ENCODE measurements around the gene PRKAB1. TPM values are rescaled to one million over a fixed set of nuclear protein-coding genes. Genes with fewer than 3 reads are reported as not detected.

PRKAB1 gene
- total RNA-seq, 1 experiment from 2014 or later: 32.3 TPM

DNA sequence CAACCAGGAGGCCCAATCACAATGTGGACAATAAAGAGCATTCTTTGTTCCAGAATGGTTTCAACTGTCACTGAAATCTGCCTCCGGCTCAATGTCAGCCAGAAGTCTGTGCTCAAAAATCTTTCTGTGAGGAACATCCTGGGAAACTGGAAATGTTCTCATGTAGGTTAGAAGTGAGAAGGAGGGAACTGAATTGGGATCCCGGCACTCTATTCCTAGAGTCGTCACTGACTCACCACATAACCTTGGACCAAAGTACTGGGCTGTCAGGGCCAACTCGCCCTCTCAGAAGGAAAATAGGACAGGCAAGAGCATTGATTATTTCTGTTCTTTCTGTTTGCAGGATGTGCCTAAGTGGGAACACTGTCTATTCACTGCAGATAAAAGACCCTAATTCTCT, 57.6 kb downstream of the PRKAB1 start:
- H3K4me3 Mint-ChIP-seq: no peak overlapping the region
- no peaks in the 10 kb centered on the region for H3K4me1 Mint-ChIP-seq
- no peaks in the 10 kb centered on the region for H3K27me3 Mint-ChIP-seq (ENCODE audit: low read depth)
- H3K36me3 Mint-ChIP-seq: peaks cover 22% of the 10 kb centered on the region
- ATAC-seq (no peak), DNase-seq (ENCODE audit: low spot score) (no peak)
- TF ChIP-seq GRHL2 (CRISPR knock-in tag; IDR thresholded peaks at IDR 0.05; ENCODE audit: insufficient replicate concordance, severe bottlenecking): no peak
- TF ChIP-seq, protein P1, sequence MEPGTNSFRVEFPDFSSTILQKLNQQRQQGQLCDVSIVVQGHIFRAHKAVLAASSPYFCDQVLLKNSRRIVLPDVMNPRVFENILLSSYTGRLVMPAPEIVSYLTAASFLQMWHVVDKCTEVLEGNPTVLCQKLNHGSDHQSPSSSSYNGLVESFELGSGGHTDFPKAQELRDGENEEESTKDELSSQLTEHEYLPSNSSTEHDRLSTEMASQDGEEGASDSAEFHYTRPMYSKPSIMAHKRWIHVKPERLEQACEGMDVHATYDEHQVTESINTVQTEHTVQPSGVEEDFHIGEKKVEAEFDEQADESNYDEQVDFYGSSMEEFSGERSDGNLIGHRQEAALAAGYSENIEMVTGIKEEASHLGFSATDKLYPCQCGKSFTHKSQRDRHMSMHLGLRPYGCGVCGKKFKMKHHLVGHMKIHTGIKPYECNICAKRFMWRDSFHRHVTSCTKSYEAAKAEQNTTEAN (CRISPR knock-in tag; IDR thresholded peaks at IDR 0.05): no peak
- ChIA-PET POLR2A (no interaction called here), CTCF (no interaction called here)
- no peak overlapping the region for H3K27ac Mint-ChIP-seq
- no peaks in the 10 kb centered on the region for H3K9me3 Mint-ChIP-seq

DNA sequence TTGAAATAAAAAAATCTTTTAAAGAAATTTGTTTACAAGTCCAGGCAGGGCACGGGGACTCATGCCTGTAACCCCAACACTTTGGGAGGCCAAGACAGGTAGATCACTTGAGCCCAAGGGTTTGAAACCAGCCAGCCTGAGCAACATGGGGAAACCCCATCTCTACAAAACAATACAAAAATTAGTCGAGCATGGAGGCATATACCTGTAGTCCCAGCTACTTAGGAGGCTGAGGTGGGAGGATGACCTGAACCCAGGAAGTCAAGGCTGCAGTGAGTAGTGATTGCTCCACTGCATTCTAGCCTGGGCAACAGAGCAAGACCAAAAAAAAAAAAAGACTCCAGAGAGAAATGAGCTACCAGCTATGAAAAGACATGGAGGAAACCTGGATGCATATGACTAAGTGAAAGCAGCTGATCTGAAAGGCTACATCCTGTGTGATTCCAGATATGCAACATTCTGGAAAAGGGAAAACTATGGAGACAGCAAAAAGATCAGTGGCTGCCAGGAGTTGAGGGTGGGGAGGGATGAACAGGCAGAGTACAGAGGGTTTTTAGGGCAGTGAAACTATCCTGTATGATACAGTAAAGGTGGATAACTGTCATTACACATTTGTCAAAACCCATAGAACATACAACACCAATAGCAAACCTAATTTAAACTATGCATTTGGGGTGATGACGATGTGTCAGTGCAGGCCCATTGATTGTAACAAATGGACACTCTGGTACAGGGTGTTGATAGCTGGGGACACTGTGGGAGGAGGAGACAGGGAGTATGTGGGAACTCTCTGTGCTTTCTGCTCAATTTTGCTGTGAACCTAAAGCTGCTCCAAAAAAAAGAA, 59.9 kb downstream of the PRKAB1 start:
- Mint-ChIP-seq H3K36me3 (peaks cover 25% of the 10 kb centered on the region), H3K27ac (no peak overlapping the region), H3K27me3 (ENCODE audit: low read depth) (no peaks in the 10 kb centered on the region), H3K4me3 (no peak overlapping the region), H3K9me3 (no peaks in the 10 kb centered on the region), H3K4me1 (no peaks in the 10 kb centered on the region)
- ChIA-PET POLR2A (no interaction called here), CTCF (interaction anchor here (1.5 kb wide), 1 partner anchor 53 kb away, joined by 5 read pairs; no protein-coding TSS in a partner anchor)
- TF ChIP-seq TCF7 (CRISPR knock-in tag; IDR thresholded peaks at IDR 0.05; ENCODE audit: low read depth) (no peak), TEAD1 (CRISPR knock-in tag; IDR thresholded peaks at IDR 0.05) (no peak)
- TF ChIP-seq, protein P2, sequence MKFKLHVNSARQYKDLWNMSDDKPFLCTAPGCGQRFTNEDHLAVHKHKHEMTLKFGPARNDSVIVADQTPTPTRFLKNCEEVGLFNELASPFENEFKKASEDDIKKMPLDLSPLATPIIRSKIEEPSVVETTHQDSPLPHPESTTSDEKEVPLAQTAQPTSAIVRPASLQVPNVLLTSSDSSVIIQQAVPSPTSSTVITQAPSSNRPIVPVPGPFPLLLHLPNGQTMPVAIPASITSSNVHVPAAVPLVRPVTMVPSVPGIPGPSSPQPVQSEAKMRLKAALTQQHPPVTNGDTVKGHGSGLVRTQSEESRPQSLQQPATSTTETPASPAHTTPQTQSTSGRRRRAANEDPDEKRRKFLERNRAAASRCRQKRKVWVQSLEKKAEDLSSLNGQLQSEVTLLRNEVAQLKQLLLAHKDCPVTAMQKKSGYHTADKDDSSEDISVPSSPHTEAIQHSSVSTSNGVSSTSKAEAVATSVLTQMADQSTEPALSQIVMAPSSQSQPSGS (CRISPR knock-in tag; IDR thresholded peaks at IDR 0.05; ENCODE audit: borderline replicate concordance, low read depth): no peak
- TF ChIP-seq, protein P3, sequence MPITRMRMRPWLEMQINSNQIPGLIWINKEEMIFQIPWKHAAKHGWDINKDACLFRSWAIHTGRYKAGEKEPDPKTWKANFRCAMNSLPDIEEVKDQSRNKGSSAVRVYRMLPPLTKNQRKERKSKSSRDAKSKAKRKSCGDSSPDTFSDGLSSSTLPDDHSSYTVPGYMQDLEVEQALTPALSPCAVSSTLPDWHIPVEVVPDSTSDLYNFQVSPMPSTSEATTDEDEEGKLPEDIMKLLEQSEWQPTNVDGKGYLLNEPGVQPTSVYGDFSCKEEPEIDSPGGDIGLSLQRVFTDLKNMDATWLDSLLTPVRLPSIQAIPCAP (CRISPR knock-in tag; IDR thresholded peaks at IDR 0.05): no peak
- DNase-seq (ENCODE audit: low spot score) (no peak), ATAC-seq (no peak)

DNA sequence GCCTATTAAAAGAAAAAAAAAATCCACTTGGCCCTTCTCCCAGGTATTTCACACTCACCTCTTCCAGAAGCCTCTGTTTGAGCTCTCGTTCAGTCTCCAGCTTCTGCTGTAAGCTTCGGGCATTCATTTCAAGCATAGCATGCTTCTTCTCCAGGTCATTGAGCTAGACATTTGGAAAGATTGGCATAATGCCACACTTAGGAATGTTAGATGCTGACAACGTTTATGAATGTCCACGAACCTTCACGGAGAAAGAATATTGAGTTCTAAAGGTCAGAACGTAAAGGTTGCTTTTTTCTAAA, 60.5 kb downstream of the PRKAB1 start:
- no peak overlapping the region for H3K4me3 Mint-ChIP-seq
- ATAC-seq: no peak
- no peaks in the 10 kb centered on the region for H3K27me3 Mint-ChIP-seq (ENCODE audit: low read depth)
- POLR2A ChIA-PET: no interaction called here
- H3K9me3 Mint-ChIP-seq: no peaks in the 10 kb centered on the region
- CTCF ChIA-PET: interaction anchor here (1.1 kb wide), 1 partner anchor 52 kb away, joined by 4 read pairs; no protein-coding TSS in a partner anchor
- no peaks in the 10 kb centered on the region for H3K4me1 Mint-ChIP-seq
- DNase-seq (ENCODE audit: low spot score): no peak
- H3K36me3 Mint-ChIP-seq: peaks cover 28% of the 10 kb centered on the region
- H3K27ac Mint-ChIP-seq: no peak overlapping the region
- TF ChIP-seq ZNF219 (CRISPR knock-in tag; IDR thresholded peaks at IDR 0.05; ENCODE audit: borderline replicate concordance) (no peak), MYBL2 (CRISPR knock-in tag; IDR thresholded peaks at IDR 0.05) (no peak), ZNF671 (CRISPR knock-in tag; IDR thresholded peaks at IDR 0.05) (no peak), ESRRA (CRISPR knock-in tag; IDR thresholded peaks at IDR 0.05; ENCODE audit: borderline replicate concordance) (no peak), TEAD4 (CRISPR knock-in tag; IDR thresholded peaks at IDR 0.05) (no peak), ZBTB21 (CRISPR knock-in tag; IDR thresholded peaks at IDR 0.05; ENCODE audit: borderline replicate concordance) (no peak)
- TF ChIP-seq, protein P4, sequence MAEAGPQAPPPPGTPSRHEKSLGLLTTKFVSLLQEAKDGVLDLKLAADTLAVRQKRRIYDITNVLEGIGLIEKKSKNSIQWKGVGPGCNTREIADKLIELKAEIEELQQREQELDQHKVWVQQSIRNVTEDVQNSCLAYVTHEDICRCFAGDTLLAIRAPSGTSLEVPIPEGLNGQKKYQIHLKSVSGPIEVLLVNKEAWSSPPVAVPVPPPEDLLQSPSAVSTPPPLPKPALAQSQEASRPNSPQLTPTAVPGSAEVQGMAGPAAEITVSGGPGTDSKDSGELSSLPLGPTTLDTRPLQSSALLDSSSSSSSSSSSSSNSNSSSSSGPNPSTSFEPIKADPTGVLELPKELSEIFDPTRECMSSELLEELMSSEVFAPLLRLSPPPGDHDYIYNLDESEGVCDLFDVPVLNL (CRISPR knock-in tag; IDR thresholded peaks at IDR 0.05; ENCODE audit: borderline replicate concordance, low read depth): no peak
- TF ChIP-seq, protein P5, sequence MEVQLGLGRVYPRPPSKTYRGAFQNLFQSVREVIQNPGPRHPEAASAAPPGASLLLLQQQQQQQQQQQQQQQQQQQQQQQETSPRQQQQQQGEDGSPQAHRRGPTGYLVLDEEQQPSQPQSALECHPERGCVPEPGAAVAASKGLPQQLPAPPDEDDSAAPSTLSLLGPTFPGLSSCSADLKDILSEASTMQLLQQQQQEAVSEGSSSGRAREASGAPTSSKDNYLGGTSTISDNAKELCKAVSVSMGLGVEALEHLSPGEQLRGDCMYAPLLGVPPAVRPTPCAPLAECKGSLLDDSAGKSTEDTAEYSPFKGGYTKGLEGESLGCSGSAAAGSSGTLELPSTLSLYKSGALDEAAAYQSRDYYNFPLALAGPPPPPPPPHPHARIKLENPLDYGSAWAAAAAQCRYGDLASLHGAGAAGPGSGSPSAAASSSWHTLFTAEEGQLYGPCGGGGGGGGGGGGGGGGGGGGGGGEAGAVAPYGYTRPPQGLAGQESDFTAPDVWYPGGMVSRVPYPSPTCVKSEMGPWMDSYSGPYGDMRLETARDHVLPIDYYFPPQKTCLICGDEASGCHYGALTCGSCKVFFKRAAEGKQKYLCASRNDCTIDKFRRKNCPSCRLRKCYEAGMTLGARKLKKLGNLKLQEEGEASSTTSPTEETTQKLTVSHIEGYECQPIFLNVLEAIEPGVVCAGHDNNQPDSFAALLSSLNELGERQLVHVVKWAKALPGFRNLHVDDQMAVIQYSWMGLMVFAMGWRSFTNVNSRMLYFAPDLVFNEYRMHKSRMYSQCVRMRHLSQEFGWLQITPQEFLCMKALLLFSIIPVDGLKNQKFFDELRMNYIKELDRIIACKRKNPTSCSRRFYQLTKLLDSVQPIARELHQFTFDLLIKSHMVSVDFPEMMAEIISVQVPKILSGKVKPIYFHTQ (CRISPR knock-in tag; IDR thresholded peaks at IDR 0.05): no peak
- TF ChIP-seq, protein P6, sequence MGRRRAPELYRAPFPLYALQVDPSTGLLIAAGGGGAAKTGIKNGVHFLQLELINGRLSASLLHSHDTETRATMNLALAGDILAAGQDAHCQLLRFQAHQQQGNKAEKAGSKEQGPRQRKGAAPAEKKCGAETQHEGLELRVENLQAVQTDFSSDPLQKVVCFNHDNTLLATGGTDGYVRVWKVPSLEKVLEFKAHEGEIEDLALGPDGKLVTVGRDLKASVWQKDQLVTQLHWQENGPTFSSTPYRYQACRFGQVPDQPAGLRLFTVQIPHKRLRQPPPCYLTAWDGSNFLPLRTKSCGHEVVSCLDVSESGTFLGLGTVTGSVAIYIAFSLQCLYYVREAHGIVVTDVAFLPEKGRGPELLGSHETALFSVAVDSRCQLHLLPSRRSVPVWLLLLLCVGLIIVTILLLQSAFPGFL (CRISPR knock-in tag; IDR thresholded peaks at IDR 0.05; ENCODE audit: borderline replicate concordance): no peak
- TF ChIP-seq, protein P7, sequence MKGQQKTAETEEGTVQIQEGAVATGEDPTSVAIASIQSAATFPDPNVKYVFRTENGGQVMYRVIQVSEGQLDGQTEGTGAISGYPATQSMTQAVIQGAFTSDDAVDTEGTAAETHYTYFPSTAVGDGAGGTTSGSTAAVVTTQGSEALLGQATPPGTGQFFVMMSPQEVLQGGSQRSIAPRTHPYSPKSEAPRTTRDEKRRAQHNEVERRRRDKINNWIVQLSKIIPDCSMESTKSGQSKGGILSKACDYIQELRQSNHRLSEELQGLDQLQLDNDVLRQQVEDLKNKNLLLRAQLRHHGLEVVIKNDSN (CRISPR knock-in tag; IDR thresholded peaks at IDR 0.05): no peak
- TF ChIP-seq, protein P8, sequence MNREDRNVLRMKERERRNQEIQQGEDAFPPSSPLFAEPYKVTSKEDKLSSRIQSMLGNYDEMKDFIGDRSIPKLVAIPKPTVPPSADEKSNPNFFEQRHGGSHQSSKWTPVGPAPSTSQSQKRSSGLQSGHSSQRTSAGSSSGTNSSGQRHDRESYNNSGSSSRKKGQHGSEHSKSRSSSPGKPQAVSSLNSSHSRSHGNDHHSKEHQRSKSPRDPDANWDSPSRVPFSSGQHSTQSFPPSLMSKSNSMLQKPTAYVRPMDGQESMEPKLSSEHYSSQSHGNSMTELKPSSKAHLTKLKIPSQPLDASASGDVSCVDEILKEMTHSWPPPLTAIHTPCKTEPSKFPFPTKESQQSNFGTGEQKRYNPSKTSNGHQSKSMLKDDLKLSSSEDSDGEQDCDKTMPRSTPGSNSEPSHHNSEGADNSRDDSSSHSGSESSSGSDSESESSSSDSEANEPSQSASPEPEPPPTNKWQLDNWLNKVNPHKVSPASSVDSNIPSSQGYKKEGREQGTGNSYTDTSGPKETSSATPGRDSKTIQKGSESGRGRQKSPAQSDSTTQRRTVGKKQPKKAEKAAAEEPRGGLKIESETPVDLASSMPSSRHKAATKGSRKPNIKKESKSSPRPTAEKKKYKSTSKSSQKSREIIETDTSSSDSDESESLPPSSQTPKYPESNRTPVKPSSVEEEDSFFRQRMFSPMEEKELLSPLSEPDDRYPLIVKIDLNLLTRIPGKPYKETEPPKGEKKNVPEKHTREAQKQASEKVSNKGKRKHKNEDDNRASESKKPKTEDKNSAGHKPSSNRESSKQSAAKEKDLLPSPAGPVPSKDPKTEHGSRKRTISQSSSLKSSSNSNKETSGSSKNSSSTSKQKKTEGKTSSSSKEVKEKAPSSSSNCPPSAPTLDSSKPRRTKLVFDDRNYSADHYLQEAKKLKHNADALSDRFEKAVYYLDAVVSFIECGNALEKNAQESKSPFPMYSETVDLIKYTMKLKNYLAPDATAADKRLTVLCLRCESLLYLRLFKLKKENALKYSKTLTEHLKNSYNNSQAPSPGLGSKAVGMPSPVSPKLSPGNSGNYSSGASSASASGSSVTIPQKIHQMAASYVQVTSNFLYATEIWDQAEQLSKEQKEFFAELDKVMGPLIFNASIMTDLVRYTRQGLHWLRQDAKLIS (CRISPR knock-in tag; IDR thresholded peaks at IDR 0.05; ENCODE audit: borderline replicate concordance): no peak
